SK-N-MC (cell line): ENCODE measurements around the gene PDZD7.

Source experiments
- DNase-seq: peaks from one replicate; pipeline ENCODE4 v3.0.0-alpha.2; 2011; ENCODE audit warnings: low read depth, low spot score
- H3K27ac ChIP-seq: fragments of 200-600 bp; sonication (generic); 2 replicates; pipeline ENCODE4 v1.5.1; 2016; ENCODE audit warnings: mixed run types
- H3K36me3 ChIP-seq: fragments of 200-600 bp; sonication (generic); 2 replicates; pipeline ENCODE4 v1.6.1; 2017; ENCODE audit warnings: antibody characterized with exemption, low read length, mixed read lengths; ENCODE audit not compliant: insufficient read depth
- H3K4me3 ChIP-seq: fragments of 200-600 bp; sonication (generic); 2 replicates; pipeline ENCODE4 v1.5.1; 2016
- H3K9ac ChIP-seq: fragments of 200-600 bp; sonication (generic); 2 replicates; pipeline ENCODE4 v1.8.0; 2017; ENCODE audit warnings: mixed run types, mixed read lengths; ENCODE audit not compliant: insufficient read length
- H3K9me3 ChIP-seq: fragments of 200-600 bp; sonication (generic); 2 replicates; pipeline ENCODE4 v1.6.1; 2017; ENCODE audit warnings: low read depth, mild to moderate bottlenecking, antibody characterized with exemption, low read length, moderate library complexity, mixed read lengths
- EZH2 ChIP-seq: fragments of 200-600 bp; sonication (generic); IDR thresholded peaks from one replicate; pipeline ENCODE4 v1.6.1; 2017; ENCODE audit warnings: antibody characterized with exemption
- FOXP2 ChIP-seq: optimal IDR thresholded peaks from 2 replicates; pipeline ENCODE3; 2011; ENCODE audit warnings: mild to moderate bottlenecking, moderate library complexity; ENCODE audit not compliant: insufficient read depth; ENCODE audit errors: extremely low read length, control extremely low read depth
- POLR2AphosphoS5 ChIP-seq: IDR thresholded peaks from 2 replicates; pipeline ENCODE4 v1.6.1; 2012; ENCODE audit warnings: mild to moderate bottlenecking, low read depth, low read length, borderline replicate concordance

Gene PDZD7

GRCh38 chr10:100988166-100988565 is 42.8 kb downstream of the PDZD7 start:
- H3K27ac ChIP-seq: no peak overlapping the region
- peaks cover 27% of the 10 kb centered on the region for H3K36me3 ChIP-seq
- DNase-seq: no peak
- H3K4me3 ChIP-seq: peak overlapping the region; percentile 90
- TF ChIP-seq FOXP2 (no peak), POLR2AphosphoS5 (no peak), EZH2 (no peak)
- no peaks in the 10 kb centered on the region for H3K9me3 ChIP-seq
- peak overlapping the region; percentile 92 for H3K9ac ChIP-seq

GRCh38 chr10:100987685-100988049 is 43.3 kb downstream of the PDZD7 start:
- H3K9ac ChIP-seq: peak overlapping the region; percentile 92
- no peaks in the 10 kb centered on the region for H3K9me3 ChIP-seq
- H3K36me3 ChIP-seq: peaks cover 27% of the 10 kb centered on the region
- no peak for TF ChIP-seq FOXP2
- TF ChIP-seq EZH2: no peak
- TF ChIP-seq POLR2AphosphoS5: no peak
- H3K27ac ChIP-seq: no peak overlapping the region
- DNase-seq: no peak
- H3K4me3 ChIP-seq: peak overlapping the region; percentile 90

DNA sequence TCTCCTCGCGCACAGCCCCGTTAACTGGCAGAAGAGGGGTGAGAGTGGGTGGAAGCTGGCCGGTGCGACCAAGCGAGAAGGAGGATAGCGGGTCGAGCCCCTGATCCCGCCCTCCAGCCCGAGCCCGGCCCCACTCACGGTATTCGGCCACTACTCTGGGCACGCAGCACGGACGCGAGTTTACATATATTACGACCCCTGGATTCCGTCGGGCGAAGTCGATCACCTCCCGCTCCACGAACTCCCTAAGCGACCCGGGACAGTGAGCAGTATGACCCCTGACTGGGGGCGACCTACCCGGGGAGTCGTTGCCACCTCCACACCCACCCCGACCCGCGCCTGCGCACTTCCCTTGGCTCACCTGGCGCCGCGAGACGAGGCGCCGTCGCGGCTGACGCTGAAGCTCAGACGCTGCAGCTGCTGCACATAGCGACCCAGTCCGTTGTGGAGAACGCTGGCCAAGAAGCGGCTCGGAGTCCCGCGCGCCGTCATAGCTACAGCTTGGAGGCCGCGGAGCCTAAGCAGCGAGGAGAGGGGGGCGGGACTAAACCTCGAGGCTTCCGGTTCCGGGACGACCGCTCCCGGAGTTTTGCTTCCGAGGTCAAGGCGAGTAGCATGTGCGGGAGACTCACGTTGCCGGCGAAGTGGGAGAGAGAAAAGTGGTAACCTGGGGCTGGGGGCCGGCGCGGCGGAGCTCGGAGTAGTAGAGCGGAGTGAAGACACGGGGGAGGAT is 43.8 kb downstream of the PDZD7 start, which contains the start of the genes MRPL43 and TWNK:
Gene MRPL43, minus strand, starts transcription at position 546 of the 733 bp plus-strand sequence. Its CDS starts 54 bp downstream, at position 492.
Gene TWNK, plus strand, starts transcription at position 592 of the 733 bp plus-strand sequence. CDS start 668 bp downstream, outside the sequence.
- DNase-seq: peak; percentile 12
- Histone ChIP-seq H3K36me3 (peaks cover 27% of the 10 kb centered on the region), H3K4me3 (peak within 1 kb of the TSS; percentile 90), H3K27ac (no peak within 1 kb of the TSS), H3K9me3 (no peaks in the 10 kb centered on the region), H3K9ac (peak within 1 kb of the TSS; percentile 92)
- TF ChIP-seq POLR2AphosphoS5: peak; percentile 73; the same call in 1 of the 2 replicates
- TF ChIP-seq EZH2: no peak
- TF ChIP-seq FOXP2: no peak

- Histone ChIP-seq H3K36me3 (peaks cover 27% of the 10 kb centered on the region), H3K9ac (peak overlapping the region; percentile 92), H3K27ac (no peak overlapping the region), H3K4me3 (peak overlapping the region; percentile 90), H3K9me3 (no peaks in the 10 kb centered on the region)
- TF ChIP-seq POLR2AphosphoS5: no peak
- no peak for TF ChIP-seq EZH2
- TF ChIP-seq FOXP2: no peak
- no peak for DNase-seq
These were observed 44.3 kb downstream of the PDZD7 start for GRCh38 chr10:100986623-100986951.

GRCh38 chr10:100985336-100985735 is 45.6 kb downstream of the PDZD7 start:
- Histone ChIP-seq H3K27ac (no peak overlapping the region), H3K4me3 (no peak overlapping the region), H3K9ac (no peak overlapping the region), H3K36me3 (peaks cover 15% of the 10 kb centered on the region), H3K9me3 (no peaks in the 10 kb centered on the region)
- TF ChIP-seq FOXP2: no peak
- TF ChIP-seq EZH2: no peak
- no peak for TF ChIP-seq POLR2AphosphoS5
- DNase-seq: no peak

- H3K36me3 ChIP-seq: peaks cover 13% of the 10 kb centered on the region; the same call in 1 of the 2 replicates
- TF ChIP-seq POLR2AphosphoS5 (no peak), FOXP2 (no peak), EZH2 (no peak)
- no peak overlapping the region for H3K9ac ChIP-seq
- H3K4me3 ChIP-seq: no peak overlapping the region
- H3K27ac ChIP-seq: no peak overlapping the region
- H3K9me3 ChIP-seq: no peaks in the 10 kb centered on the region
- no peak for DNase-seq
These were observed 46.2 kb downstream of the PDZD7 start for GRCh38 chr10:100984672-100985177.

DNA sequence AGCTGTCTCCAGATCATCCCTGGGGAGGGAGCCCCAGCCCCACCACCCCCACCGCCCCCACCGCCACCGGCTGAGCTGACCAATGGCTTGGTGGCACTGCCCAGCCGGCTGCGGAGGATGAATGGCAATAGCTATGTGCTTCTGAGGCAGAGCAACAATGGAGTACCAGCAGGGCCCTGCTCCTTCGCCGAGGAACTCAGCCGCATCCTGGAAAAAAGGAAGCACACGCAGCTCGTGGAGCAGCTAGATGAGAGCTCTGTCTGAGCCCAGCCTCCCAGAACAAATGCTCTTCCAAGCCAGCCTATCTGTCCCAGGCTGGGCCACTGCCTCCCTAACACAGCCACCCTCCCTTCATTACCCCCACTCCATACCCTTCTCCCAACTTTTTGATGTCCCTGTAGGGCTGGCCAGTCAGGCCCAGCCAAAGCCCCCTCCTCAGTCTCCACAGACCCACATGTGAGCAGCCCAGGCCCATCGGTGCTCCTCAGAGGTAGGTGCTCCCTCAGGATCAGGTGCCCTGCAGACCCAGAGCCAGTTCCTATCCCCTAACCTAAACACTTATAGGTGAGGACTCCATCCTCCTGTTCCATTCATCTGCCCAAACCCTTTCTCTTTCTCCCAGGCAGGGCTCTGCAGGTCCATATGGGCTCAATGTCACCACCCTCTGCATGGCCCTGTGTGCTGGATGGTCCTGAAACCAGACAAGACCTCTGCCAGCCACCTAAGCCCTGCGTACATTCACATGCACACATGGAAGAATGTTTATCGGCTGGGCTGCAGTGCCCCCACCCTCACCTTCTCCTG is 46.9 kb downstream of the PDZD7 start:
- no peak overlapping the region for H3K4me3 ChIP-seq
- DNase-seq: no peak
- no peak overlapping the region for H3K9ac ChIP-seq
- no peaks in the 10 kb centered on the region for H3K9me3 ChIP-seq
- H3K36me3 ChIP-seq: peaks cover 6% of the 10 kb centered on the region; the same call in 1 of the 2 replicates
- no peak overlapping the region for H3K27ac ChIP-seq
- TF ChIP-seq EZH2 (no peak), POLR2AphosphoS5 (no peak), FOXP2 (no peak)
